Measurements from ENCODE around the gene BCAS3.

Gene BCAS3

DNA sequence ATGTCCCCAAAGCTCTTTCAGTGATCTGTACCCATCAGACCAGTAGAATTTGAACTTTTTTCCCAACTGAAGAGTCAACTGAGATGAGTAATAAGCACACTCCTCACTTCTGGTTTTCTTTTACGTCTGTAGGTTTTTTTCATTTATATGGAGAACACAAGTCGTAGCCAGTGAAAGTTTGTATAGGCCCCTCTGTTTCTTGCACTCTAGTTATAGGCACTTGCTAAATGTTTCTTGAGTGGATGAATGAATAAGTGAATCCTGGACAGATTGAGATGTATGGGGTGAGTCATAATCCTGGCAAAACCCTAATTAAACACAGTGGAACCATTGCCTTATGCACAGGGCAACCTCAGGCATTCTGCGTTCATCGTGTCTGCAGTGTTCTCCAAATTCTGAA, 528.3 kb downstream of the BCAS3 start:
- Histone ChIP-seq H2AFZ (ENCODE audit: low read length) (no peak overlapping the region), H3K27ac (ENCODE audit: low read depth, low read length, poor library complexity, severe bottlenecking) (no peak overlapping the region)

DNA sequence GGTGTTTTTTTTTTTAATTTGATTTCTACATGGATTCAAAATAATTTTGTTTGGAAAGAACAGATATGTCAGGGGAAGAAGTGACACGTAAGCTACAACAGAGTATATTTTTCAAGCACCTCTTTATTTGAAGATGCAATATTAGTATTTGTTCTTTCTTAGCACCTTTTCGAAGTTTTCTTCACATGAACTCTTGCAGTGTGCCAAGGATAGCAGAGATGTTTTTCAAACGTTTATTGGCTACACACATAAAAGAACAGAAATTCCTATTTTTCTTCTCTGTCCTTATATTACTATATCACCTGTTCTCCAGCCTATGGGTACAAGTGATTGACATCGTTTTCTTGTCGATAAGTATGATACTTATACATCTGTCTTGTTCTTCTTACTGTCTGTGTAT, 529.3 kb downstream of the BCAS3 start:
- Histone ChIP-seq H3K9me3 (ENCODE audit: low read length) (no peaks in the 10 kb centered on the region), H3K9ac (ENCODE audit: low read length) (no peak overlapping the region), H3K79me2 (ENCODE audit: insufficient read depth, low read length) (no peaks in the 10 kb centered on the region), H2AFZ (ENCODE audit: low read length) (no peak overlapping the region), H3F3A (ENCODE audit: insufficient read depth, low read length) (no peaks in the 10 kb centered on the region), H3K9me2 (ENCODE audit: low read depth, low read length) (no peaks in the 10 kb centered on the region), H4K20me1 (ENCODE audit: insufficient read depth, low read length) (no peaks in the 10 kb centered on the region), H3K36me3 (ENCODE audit: insufficient read depth, low read length) (no peaks in the 10 kb centered on the region), H3K27ac (ENCODE audit: low read depth, low read length, poor library complexity, severe bottlenecking) (no peak overlapping the region), H3K4me1 (ENCODE audit: insufficient read depth, low read length, severe bottlenecking) (no peaks in the 10 kb centered on the region), H3K4me2 (ENCODE audit: low read length) (no peak overlapping the region), H3K27me3 (ENCODE audit: insufficient read depth, low read length) (no peaks in the 10 kb centered on the region), H3K4me3 (ENCODE audit: low read depth, low read length, poor library complexity, severe bottlenecking) (no peak overlapping the region)
- TF ChIP-seq EZH2 (IDR thresholded peaks at IDR 0.05; ENCODE audit: borderline replicate concordance, low read length) (no peak), CTCF (IDR thresholded peaks at IDR 0.05; ENCODE audit: low read length) (no peak)

More for the DNA sequence above, 528.3 kb downstream of the BCAS3 start:
- Histone ChIP-seq H3K4me1 (ENCODE audit: insufficient read depth, low read length, severe bottlenecking) (no peaks in the 10 kb centered on the region), H4K20me1 (ENCODE audit: insufficient read depth, low read length) (no peaks in the 10 kb centered on the region), H3K79me2 (ENCODE audit: insufficient read depth, low read length) (no peaks in the 10 kb centered on the region), H3K9me2 (ENCODE audit: low read depth, low read length) (no peaks in the 10 kb centered on the region), H3K27me3 (ENCODE audit: insufficient read depth, low read length) (no peaks in the 10 kb centered on the region), H3K4me2 (ENCODE audit: low read length) (no peak overlapping the region), H3K9ac (ENCODE audit: low read length) (no peak overlapping the region), H3F3A (ENCODE audit: insufficient read depth, low read length) (no peaks in the 10 kb centered on the region), H3K9me3 (ENCODE audit: low read length) (no peaks in the 10 kb centered on the region), H3K4me3 (ENCODE audit: low read depth, low read length, poor library complexity, severe bottlenecking) (no peak overlapping the region), H3K36me3 (ENCODE audit: insufficient read depth, low read length) (no peaks in the 10 kb centered on the region)
- TF ChIP-seq CTCF (IDR thresholded peaks at IDR 0.05; ENCODE audit: low read length) (no peak), EZH2 (IDR thresholded peaks at IDR 0.05; ENCODE audit: borderline replicate concordance, low read length) (no peak)

- no peak overlapping the region for H3K4me2 ChIP-seq (ENCODE audit: low read length)
- H3K4me3 ChIP-seq (ENCODE audit: low read depth, low read length, poor library complexity, severe bottlenecking) = no peak overlapping the region
- H4K20me1 ChIP-seq (ENCODE audit: insufficient read depth, low read length) = no peaks in the 10 kb centered on the region
- H3K27ac ChIP-seq (ENCODE audit: low read depth, low read length, poor library complexity, severe bottlenecking) = no peak overlapping the region
- no peaks in the 10 kb centered on the region for H3K79me2 ChIP-seq (ENCODE audit: insufficient read depth, low read length)
- no peak overlapping the region for H2AFZ ChIP-seq (ENCODE audit: low read length)
- no peaks in the 10 kb centered on the region for H3K36me3 ChIP-seq (ENCODE audit: insufficient read depth, low read length)
- H3K4me1 ChIP-seq (ENCODE audit: insufficient read depth, low read length, severe bottlenecking) = no peaks in the 10 kb centered on the region
- H3F3A ChIP-seq (ENCODE audit: insufficient read depth, low read length) = no peaks in the 10 kb centered on the region
- no peaks in the 10 kb centered on the region for H3K27me3 ChIP-seq (ENCODE audit: insufficient read depth, low read length)
- TF ChIP-seq EZH2 (IDR thresholded peaks at IDR 0.05; ENCODE audit: borderline replicate concordance, low read length) (no peak), CTCF (IDR thresholded peaks at IDR 0.05; ENCODE audit: low read length) (no peak)
- H3K9me2 ChIP-seq (ENCODE audit: low read depth, low read length) = no peaks in the 10 kb centered on the region
- H3K9me3 ChIP-seq (ENCODE audit: low read length) = no peaks in the 10 kb centered on the region
- no peak overlapping the region for H3K9ac ChIP-seq (ENCODE audit: low read length)
These were observed 530.9 kb downstream of the BCAS3 start for GRCh38 chr17:61208301-61209105.

Measured in OCI-LY1 (cell line).